H1 (cell line): ENCODE data around the gene NLRP3. TPM values are rescaled to one million over a fixed set of nuclear protein-coding genes. Genes with fewer than 3 reads are reported as not detected.

Experiments used
- polyA plus RNA-seq, 7 experiments: library from polyadenylated mRNA; depleted of rRNA in 3 of 7; stranded (reverse) in 5 of 7; unstranded in 2 of 7; fragments of >200 nt in 5 of 7; fragments of 200-250 nt in 2 of 7; gene quantifications; 1 replicate in 5 of 7; 2 replicates in 1 of 7; 4 replicates in 1 of 7; pipeline versions ENCODE4 v1.2.1 to v1.2.3, GENCODE V29; 2011 to 2013; ENCODE audit warnings: missing spikeins in 2 of 7, mixed read lengths in 2 of 7
- total RNA-seq: library from RNA; stranded (reverse); fragmentation: NEBNext Ultra II Directional; extraction: Animal tissue kit (Norgen Biotek cat#: 25700); gene quantifications from 2 replicates; pipeline ENCODE4 v1.2.1, GENCODE V29; 2021

NLRP3 gene
- total and polyA plus RNA-seq, 2 of the 8 experiments (the other 6 are each of a cell fraction or from before 2014, with no cell fraction given), result 0.05 to 0.19 TPM

Other genes with a start within 250 kb of the NLRP3 start
- gene ZNF124, start 244.2 kb upstream of the NLRP3 start, total RNA-seq, result 35.6 and 39.9 TPM in 2 replicates
- gene ZNF124, start 244.2 kb upstream of the NLRP3 start, polyA plus RNA-seq (2011; rRNA removed), result 3.6 and 4.6 TPM in 2 replicates
- not detected in 2 replicates for gene VN1R5, start 160.1 kb upstream of the NLRP3 start, total RNA-seq
- not detected in 2 replicates for gene VN1R5, start 160.1 kb upstream of the NLRP3 start, polyA plus RNA-seq (2011; rRNA removed)
- gene ZNF496, start 84.3 kb upstream of the NLRP3 start, total RNA-seq, result 64.2 and 71.4 TPM in 2 replicates
- gene ZNF496, start 84.3 kb upstream of the NLRP3 start, polyA plus RNA-seq (2011; rRNA removed), result 27.9 and 37.9 TPM in 2 replicates
- gene OR2B11, start 41.9 kb downstream of the NLRP3 start, total RNA-seq, result not detected in 2 replicates
- not detected in 2 replicates for gene OR2B11, start 41.9 kb downstream of the NLRP3 start, polyA plus RNA-seq (2011; rRNA removed)
- gene OR2C3, start 120.3 kb downstream of the NLRP3 start, total RNA-seq, result not detected in 2 replicates
- gene OR2C3, start 120.3 kb downstream of the NLRP3 start, polyA plus RNA-seq (2011; rRNA removed), result not detected in 2 replicates
- gene GCSAML, start 133.0 kb downstream of the NLRP3 start, total RNA-seq, result not detected in 2 replicates
- gene GCSAML, start 133.0 kb downstream of the NLRP3 start, polyA plus RNA-seq (2011; rRNA removed), result not detected in 2 replicates
- not detected in 2 replicates for gene OR2G2, start 172.2 kb downstream of the NLRP3 start, total RNA-seq
- not detected in 2 replicates for gene OR2G2, start 172.2 kb downstream of the NLRP3 start, polyA plus RNA-seq (2011; rRNA removed)
- gene OR2G3, start 189.4 kb downstream of the NLRP3 start, total RNA-seq, result not detected in 2 replicates
- gene OR2G3, start 189.4 kb downstream of the NLRP3 start, polyA plus RNA-seq (2011; rRNA removed), result not detected in 2 replicates